CD4-positive, alpha-beta T cell treated with Interleukin-12 subunit alpha and Interleukin-12 subunit beta, for 1 hour (primary cell): ENCODE results near the gene CTXND1.
"Not testable (repeated sequence)": the region's sequence is repeated elsewhere in the genome, so short reads cannot be mapped to it uniquely, and the experiment has no call there.

Source experiments
- DNase-seq: peaks from one replicate; pipeline ENCODE4 v3.0.0-alpha.2; 2020

Gene CTXND1

GRCh38 chr15:80156176-80156720 is 95.8 kb downstream of the CTXND1 start:
- DNase-seq = no peak

- DNase-seq = not testable (repeated sequence)
These were observed 96.4 kb downstream of the CTXND1 start for GRCh38 chr15:80155378-80156175.

GRCh38 chr15:80155001-80155377 is 97.0 kb downstream of the CTXND1 start:
- DNase-seq = no peak

- no peak for DNase-seq
These were observed 97.7 kb downstream of the CTXND1 start for GRCh38 chr15:80154336-80154735.

GRCh38 chr15:80153900-80154299 is 98.1 kb downstream of the CTXND1 start:
- no peak for DNase-seq

GRCh38 chr15:80152896-80153876 is 98.8 kb downstream of the CTXND1 start, which contains the start of gene FAH:
Gene FAH (plus strand): TSS chr15:80152999. CDS start chr15:80153055, 56 bp downstream.
- peak; percentile 48 for DNase-seq

- DNase-seq = peak; percentile 94
These were observed 99.7 kb downstream of the CTXND1 start for GRCh38 chr15:80152180-80152895.

- DNase-seq = no peak
These were observed 100.4 kb downstream of the CTXND1 start for GRCh38 chr15:80151576-80151975.

- no peak for DNase-seq
These were observed 100.9 kb downstream of the CTXND1 start for GRCh38 chr15:80151148-80151547.
